ENCODE data around the gene DTNA.
"Not testable (repeated sequence)": the region's sequence is repeated elsewhere in the genome, so short reads cannot be mapped to it uniquely, and the experiment has no call there.

The DTNA gene

DNA sequence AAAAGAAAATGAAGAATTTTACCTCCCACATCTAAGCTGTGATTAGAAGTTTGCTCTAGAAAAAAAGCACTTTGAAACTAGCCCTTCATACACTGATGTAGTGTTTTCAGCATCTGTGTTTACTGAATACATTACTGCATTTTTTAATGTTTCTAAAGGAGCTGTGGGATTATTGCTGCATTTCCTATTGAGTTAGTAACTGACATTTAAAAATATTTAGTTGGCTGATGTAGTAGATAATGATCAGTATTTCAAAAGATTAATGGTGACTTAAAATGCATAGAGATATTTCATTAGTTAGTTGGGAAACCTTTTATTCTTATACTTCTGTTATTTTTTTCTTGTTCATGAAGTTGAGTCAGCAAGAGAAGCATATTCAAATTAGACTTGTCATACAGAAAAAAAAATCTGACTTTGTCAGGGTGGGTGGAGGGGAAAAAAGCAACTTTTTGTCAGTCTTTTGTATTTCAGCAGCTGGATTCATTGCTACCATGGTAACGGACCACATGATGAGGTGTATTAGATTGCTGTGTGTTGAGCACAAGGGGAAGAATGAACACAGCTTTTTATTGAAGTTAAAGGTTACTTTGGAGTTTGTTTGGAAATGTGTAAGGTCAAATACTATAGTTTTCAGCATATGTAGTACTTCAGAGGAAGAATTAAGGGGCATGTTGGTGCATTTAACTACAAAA is at the start of gene DTNA:
Gene DTNA, plus strand, starts transcription at position 549 of the 692 bp plus-strand sequence. CDS start 45,679 bp downstream, outside the sequence.
- no peak for DNase-seq (ENCODE audit: low spot score)

DNA sequence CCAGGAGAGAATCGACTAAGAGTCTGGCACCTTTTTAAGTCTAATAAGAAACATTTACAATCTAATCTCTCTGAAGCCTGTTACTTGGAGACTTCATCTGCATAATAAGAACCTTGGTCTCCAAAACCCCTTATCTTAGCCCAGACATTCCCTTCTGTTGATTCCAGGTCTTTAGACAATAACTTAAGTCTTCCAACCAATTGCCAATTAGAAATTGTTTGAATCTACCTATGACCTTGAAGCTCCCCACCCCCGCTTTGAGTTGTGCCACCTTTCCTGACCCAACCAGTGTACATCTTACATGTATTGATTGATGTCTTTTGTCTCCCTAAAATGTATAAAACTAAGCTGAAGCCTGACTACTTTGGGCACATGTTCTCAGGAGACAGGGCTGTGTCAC is 49.5 kb upstream of the DTNA start:
- DNase-seq (ENCODE audit: low spot score) = no peak

DNA sequence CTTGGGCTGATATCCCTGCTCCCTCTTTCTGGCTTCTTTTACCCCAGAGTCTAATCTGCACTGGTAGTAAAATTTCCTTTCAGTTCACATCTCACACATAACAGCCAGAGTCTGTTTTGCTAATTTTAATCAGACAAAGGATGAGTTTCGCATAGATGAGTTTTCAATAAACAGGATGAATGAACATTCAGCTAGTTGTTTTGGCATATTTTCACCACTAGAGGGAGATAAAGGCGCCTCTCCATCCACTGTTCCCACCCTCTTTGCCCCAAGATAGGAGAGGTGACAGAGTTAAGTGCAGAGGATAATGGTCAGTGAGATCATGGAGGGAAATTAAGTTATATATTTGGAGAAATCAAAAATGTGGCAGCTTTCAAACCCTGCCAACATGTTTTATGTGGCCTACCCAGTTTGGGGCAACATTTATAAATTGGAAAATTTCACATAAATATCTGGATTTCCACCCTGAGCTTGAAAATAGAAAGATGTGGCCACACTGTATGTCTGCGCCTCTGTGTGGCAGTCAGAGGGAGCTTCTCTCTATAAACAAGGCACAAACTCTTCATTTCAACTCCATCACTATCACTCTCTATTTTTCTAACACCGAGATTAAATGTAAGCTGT is 48.5 kb upstream of the DTNA start:
- DNase-seq (ENCODE audit: low spot score) = peak; percentile 13

DNA sequence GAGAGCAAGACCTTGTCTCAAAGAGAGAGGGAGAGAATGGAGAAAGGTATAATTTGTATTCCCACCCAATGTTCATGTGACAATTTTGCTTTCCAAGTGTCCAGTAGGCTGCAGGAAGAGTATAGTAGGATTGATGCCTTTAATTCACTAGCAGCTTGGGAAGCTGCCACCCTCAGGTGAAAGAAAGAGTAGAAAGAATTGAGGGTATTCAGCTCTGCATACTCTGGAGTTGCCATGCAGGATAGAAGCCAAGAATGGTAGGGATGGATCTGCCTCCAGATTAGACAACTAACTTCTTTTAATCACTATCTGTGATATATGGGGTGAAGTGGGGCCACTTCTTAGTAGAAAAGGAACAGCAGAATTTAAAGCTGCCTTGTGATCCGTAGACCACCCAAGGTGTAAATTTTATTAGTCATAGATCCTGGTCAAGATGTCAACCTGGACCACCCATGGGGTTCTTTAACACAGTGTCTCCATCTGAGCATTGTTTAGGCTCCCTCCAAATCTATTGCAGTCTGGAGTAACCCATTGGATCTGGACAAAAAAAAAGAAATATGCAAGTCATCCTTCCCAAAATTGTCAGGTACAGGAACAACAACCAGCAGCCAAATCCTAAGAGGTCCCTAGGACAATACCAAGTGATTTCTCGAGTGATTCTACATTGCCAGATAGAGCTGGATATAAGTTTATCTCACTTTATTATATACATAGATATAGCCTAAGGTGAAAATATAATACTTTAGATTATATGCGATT is 33.1 kb upstream of the DTNA start:
- no peak for DNase-seq (ENCODE audit: low spot score)

DNA sequence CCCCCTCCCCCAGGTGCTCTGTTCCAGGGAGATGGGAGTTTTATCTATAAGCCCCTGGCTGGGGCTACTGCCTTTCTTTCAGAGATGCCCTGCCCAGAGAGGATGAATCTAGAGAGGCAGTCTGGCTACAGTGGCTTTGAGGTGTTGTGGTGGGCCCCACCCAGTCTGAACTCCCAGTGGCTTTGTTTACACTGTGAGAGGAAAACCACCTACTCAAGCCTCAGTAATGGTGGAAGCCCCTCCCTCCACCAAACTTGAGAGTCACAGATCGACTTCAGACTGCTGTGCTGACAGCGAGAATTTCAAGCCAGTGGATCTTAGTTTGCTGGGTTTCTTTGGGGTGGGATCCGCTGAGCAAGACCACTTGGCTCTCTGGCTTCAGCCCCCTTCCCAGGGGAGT is 20.3 kb upstream of the DTNA start:
- DNase-seq (ENCODE audit: low spot score) = not testable (repeated sequence)

DNA sequence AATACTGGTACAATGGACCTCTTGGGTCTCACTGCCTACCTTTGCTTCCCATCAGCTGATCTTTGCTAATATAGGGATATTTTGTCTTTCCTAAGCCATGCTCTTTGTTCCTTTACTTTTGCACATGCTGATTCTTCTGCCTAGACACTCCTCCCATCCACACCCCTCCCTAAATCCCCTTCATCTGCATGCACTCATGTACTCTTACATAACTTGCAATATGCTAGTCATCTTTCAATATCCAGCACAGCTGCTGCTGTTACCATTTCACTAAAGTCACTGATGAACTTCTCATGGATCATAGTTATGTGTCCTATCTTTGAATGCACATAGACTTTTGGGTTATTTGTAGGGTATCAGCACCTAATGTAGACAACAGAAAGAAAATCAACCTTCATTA is 18.5 kb upstream of the DTNA start:
- DNase-seq (ENCODE audit: low spot score) = no peak

DNA sequence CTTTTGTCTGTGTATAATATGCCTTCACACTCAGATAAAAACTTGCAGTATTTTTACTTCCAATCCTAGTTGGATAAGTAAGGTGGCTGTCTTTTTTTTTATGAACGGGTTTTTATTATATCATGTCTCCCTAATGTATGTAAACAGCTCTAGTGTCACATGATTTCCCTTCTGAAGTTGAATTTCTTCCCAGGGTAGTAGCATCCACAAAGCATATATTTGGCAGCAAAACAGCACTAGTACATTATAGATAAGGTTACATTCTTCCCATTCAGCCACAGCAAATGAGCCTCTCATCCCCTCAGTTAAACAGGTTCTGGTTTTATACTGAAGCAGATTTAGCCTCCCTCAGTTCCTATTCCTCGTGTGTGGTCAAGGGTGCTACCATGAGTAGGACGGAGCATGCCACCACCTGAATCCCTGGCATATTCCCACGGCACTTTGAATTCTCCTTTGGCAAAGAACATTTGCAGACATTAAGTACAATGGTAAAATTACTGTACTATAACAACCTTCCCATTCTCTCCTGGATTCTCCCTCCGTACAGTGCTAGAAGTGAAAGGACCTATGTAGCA is 15.4 kb upstream of the DTNA start:
- no peak for DNase-seq (ENCODE audit: low spot score)

DNA sequence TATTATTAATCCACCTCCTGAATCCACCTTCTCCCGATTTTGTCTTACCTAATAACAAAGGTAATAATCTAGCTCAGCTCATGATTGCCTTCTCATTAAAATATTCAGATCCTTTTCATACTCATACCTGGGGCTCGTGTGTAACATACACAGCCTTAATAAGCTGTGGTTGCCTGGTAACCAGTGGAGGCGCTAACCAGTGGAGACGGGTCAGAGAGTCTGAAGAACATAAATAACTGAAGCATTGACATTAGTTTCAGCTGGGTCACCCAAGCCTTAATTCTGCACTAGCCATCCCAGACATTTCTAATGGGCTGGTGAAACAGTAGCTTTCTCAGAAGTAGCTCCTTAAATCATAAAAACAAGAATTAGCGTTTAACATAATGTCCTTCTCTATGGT is 14.8 kb upstream of the DTNA start:
- DNase-seq (ENCODE audit: low spot score) = no peak

DNA sequence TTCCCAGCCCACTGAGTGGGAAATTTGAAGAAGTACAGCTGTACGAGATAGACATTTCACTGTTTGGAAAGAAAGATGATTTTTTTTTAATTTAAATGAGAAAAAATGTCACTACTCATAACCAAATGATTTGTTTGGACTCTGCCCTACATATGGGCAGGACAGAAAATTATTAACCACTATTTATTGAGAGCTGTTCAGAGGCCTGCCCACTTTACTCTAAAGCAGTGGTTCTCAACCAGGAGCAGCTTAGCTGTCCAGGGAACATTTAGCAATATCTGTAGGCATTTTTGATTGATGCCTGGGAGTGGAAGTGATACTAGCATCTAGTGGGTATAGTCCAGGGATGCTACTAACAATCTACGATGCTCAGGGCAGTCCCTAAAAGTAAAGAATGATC is 13.4 kb upstream of the DTNA start:
- no peak for DNase-seq (ENCODE audit: low spot score)

DNA sequence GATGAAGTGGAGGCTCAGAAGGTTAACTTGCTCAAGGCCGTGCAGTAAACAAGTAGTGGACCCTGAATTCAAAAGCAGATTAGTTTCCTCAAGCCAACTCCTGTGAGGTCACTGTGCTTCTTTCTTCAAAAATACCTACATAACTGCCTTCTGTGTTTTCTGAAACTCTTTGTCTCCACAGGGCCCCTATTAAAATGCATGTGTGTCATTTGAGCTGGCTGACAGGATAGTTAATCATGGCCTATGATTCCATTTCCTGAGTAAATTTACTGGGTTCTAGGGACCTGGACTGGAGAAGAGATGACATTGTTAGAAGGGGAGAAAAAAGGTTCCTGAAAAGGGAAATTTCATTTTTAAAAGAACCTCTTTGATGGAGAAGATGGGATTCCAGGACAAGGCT is 12.9 kb upstream of the DTNA start:
- DNase-seq (ENCODE audit: low spot score) = no peak

DNA sequence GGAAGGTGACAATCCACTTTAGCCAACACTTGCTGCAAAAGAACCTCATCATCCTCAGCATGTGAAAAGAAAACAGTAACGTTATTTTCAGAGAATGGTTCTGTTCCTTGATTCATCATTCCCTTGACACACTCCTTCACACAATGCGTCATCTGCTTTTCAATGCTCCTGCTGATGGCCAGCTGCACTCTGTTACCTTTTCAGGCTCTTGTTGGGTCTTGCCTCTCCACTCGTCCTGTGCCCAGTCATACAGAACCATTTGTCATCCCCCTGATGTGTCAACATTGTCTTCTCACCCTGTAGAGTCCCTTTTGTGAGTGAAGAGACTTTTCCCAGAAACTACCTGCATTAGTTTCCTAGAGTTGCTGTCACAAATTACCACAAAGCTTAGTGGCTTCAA is 12.2 kb upstream of the DTNA start:
- no peak for DNase-seq (ENCODE audit: low spot score)

DNA sequence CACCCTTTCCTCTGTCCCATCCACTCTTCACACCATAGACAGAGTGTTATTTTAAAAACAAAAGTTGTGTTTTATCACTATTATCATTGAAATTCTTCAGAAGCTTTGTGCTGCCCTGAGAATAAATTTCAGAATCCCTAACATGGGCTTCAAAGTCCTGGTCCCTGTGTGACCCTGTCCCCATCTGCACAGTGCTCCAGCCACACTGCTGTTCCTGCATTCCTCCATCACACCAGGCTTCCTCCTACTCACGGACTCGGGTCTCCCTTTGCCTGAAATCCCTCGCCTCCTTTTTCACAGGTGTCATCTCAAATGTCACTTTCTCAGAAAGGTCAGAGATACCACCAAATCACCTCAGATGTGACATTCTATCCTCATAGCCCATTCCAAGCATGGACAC is 8.2 kb upstream of the DTNA start:
- no peak for DNase-seq (ENCODE audit: low spot score)

DNA sequence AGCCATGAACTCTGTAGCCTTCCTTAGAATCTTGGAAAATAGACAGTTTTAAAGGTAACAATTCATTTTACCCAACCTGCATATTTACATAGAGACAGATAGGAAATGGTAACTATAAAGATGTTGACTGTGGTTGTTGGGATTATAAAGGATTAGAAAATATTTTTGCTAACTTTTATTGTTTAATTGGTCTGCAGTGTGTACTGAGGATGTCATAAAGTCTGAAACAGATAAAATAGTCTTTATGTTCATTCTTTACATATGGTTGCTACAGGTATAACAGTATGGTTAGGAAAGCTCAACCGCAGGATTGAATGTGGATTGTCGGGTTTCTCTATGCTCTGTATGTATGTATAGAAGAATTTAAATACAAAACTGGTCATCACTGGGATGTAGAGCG is 7.3 kb upstream of the DTNA start:
- no peak for DNase-seq (ENCODE audit: low spot score)

DNA sequence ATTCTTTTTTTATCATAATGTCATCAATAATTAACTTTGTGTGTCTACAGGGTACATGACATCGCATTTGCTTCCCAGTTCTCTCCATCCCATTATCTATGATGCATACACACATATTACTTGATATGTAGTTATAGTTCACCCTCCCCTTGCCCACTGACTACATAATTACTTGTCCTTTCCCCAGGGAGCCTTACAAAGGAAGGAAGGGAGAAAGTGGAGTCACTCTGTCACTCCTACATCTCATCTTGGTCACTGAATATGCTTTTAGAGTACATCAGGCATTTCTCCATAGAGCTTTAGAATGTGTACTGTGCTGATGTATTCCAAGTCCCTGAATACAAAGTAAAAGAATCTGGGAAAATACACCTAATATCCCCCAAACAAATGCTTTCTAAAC is 6.0 kb upstream of the DTNA start:
- DNase-seq (ENCODE audit: low spot score) = no peak

DNA sequence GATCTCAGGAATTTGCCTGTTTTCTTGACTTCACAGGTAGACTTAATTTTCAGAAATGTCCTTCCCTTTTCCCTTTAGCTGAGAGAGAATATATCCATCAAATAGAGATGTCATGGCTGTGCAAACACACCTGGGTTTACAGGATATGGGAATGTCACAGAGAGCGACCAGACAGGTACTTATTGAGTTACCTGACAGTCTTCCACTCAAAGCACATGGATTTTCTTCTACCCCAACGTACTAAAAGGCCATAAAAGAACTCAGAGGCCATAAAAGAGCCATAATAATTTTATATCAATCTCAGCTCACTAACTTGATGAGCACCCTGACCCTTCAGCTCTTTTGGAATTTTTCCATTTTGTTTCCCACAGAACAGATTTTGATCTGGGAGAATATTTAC is 5.3 kb upstream of the DTNA start:
- DNase-seq (ENCODE audit: low spot score) = no peak

DNA sequence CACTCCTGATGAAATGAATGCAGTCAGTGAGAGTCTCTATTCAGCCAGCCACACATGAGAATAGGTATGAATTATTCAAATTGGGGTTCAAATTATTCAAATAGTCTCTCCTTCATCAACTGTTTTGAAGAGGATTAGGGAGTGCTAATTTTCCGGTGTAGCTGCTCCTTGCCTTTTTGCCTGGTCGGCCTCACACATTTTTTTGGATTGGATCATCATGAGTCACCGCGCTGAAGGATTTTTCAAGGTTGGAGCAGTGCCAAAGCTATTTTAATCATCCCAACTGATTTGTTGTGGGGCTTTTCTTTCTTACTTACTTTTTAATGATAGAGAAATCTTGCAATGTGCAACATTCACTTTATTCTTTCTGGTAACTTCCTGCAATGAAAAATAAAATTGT is 2.4 kb upstream of the DTNA start:
- DNase-seq (ENCODE audit: low spot score) = no peak

DNA sequence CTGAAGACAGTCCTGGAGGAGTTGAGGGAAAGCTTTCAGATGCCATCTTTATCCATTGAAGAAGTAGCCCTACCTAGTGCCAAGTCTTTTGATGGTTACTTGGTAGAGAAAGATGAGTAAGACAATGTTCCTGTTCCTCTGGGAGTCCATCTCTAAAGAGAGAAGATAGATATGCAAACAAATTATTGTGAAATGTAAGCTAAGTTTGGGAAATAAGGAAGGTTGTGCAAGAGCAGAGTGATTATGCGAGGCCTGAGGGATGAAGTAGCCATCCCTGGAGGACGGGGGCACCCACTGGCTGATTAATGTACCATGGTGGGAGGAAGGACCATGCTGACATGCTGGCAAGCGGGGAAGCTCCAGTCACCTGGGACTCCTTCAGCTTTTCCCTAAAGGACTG is 994 bp upstream of the DTNA start:
- DNase-seq (ENCODE audit: low spot score) = no peak

DNA sequence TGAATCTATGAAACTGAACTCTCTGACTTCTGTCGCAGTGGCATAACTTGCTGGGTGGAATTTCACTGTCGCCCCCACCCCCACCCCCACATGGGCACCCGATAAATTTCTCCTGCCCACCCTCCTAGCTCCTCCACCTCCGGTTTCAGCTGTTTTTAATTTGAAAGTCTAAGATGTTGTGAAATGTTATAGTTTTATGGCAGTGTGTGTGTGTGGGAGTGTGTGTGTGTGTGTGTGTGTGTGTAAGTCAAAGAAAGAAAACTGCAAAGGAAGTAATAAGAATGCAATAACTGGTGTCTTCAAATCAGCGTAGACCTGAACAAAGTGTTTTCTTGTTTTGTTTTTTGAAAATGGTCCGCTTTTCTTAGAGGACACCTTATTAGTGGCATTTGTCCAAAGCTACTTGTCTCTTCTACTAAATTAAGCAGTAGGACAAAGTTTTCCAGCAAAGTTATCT is 388 bp downstream of the DTNA start:
- DNase-seq (ENCODE audit: low spot score) = no peak

DNA sequence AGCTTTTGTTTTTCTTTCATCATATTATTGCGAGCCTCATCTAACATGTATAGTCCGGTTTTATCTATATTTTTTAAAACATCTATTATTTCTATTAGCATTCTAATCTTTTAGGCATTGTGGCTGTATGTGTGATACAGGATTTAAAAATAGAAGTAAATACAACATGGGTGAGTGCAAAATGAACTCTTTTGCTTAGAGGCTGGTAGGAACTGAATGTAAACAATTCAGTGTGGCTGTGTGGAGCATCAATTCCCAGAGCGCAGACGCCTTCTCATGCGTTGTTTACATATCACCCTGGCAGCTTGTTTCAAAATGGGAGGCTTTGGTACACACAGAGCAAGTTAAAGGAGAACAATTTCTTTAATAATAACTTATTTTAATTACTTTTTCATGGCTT is 836 bp downstream of the DTNA start:
- DNase-seq (ENCODE audit: low spot score) = no peak

DNA sequence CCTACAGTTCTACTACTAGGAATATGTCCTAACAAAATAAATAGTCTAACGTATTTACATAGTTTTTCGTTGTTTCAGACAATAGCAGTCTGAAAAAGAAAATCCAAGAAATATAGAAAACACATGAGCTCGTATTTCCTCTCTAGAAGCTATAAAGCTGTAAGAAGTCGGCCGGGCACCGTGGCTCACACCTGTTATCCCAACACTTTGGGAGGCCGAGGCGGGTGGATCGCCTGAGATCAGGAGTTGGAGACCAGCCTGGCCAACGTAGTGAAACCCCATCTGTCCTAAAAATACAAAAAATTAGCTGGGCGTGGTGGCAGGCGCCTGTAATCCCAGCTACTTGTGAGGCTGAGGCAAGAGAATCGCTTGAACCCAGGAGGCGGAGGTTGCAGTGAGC is 6.0 kb downstream of the DTNA start:
- not testable (repeated sequence) for DNase-seq (ENCODE audit: low spot score)

DNA sequence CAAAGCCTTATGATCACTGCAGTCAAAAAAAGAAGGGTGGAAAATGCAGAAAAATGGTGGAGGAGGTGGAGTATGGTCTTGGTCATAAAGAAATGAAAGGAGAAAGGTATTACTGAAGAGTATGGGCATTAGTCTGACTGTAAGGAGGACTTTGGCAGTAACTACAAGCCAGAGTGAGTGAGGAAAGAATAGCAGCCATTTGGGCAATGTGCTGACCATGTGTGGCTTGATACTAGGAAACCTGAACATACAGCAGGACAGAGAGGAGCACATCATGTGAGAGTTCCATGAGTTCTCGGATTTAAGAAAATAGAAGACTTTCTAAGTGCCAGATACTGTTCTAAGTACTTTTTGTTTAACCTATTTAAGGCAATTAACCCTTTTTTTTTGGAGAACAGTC is 8.5 kb downstream of the DTNA start:
- no peak for DNase-seq (ENCODE audit: low spot score)

DNA sequence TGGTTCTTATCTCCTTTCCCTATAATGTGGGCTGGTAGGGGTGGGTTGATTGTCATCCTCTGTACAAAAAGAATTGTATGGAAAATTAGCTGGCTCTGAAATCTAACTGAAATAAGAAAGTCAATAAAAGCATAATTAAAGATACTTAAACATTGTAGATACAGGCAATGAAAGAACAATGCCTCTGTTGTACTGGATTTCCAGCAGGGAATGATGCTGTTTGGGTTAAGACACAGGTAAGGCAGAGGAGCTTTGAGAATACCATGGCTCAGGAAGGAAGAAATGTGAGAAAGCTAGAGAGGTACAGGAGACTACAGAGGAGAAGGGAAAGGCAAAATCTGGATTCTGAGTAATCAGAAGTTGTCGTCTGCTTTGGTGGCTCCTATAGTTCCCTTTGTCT is 10.1 kb downstream of the DTNA start:
- no peak for DNase-seq (ENCODE audit: low spot score)

DNA sequence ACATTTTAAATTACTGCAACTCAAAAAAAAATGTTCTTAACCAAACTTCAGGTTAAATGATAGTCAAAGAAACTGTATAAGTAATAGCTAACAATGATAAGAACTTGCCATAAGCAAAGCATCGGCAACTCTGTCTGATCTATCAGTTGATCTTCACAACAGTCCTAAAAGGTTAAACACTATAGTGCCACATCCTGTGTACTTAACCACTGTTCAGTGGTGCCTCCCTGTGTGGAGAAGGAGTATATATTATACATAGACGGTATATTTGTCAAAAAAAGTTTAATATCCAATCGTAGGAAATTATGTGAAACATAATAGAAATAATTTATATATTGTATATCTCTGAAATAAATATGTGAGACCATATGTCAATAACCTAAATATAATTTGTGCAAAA is 13.0 kb downstream of the DTNA start:
- DNase-seq (ENCODE audit: low spot score) = no peak
